Ectodermal cell (in vitro differentiated cells): ENCODE data around the gene CSAD.
"Not testable (repeated sequence)": the region's sequence is repeated elsewhere in the genome, so short reads cannot be mapped to it uniquely, and the experiment has no call there.

Source experiments
- H3K27ac ChIP-seq: 2 replicates; pipeline ENCODE4 v1.7.0; 2013; ENCODE audit warnings: mild to moderate bottlenecking, low read depth, low read length; ENCODE audit not compliant: insufficient read depth, poor library complexity, severe bottlenecking
- H3K27me3 ChIP-seq: 2 replicates; pipeline ENCODE4 v1.7.0; 2013; ENCODE audit warnings: mild to moderate bottlenecking, low read length; ENCODE audit not compliant: insufficient read depth, control insufficient read depth, poor library complexity, severe bottlenecking
- H3K36me3 ChIP-seq: one replicate; pipeline ENCODE4 v1.7.0; 2013; ENCODE audit warnings: low read length; ENCODE audit not compliant: control insufficient read depth, insufficient read depth
- H3K4me1 ChIP-seq: one replicate; pipeline ENCODE4 v1.7.0; 2013; ENCODE audit warnings: low read length; ENCODE audit not compliant: control insufficient read depth, insufficient read depth
- H3K4me3 ChIP-seq: 2 replicates; pipeline ENCODE4 v1.7.0; 2013; ENCODE audit warnings: low read depth, low read length, control low read depth; ENCODE audit not compliant: insufficient read depth
- H3K9me3 ChIP-seq: 2 replicates; pipeline ENCODE4 v1.7.0; 2013; ENCODE audit warnings: mild to moderate bottlenecking, low read length, moderate library complexity; ENCODE audit not compliant: control insufficient read depth
- WGBS, 2 experiments: methylation state at CpG; one replicate each; pipeline ENCODE4 v1.1.7; 2013; ENCODE audit warnings: missing lambda C conversion rate in 2 of 2; 5-methylcytosine and 5-hydroxymethylcytosine counted together

Gene CSAD

GRCh38 chr12:53120685-53121525 is 59.8 kb downstream of the CSAD start:
- Histone ChIP-seq H3K9me3 (no peaks in the 10 kb centered on the region), H3K4me1 (no peaks in the 10 kb centered on the region), H3K36me3 (no peaks in the 10 kb centered on the region), H3K27me3 (peaks cover 3% of the 10 kb centered on the region), H3K4me3 (no peak overlapping the region), H3K27ac (no peak overlapping the region)
- WGBS, 2 experiments, result 87 to 88% methylated on average over 12 of the region's 12 CpGs

GRCh38 chr12:53118751-53119300 is 61.9 kb downstream of the CSAD start:
- Histone ChIP-seq H3K36me3 (no peaks in the 10 kb centered on the region), H3K9me3 (no peaks in the 10 kb centered on the region), H3K27me3 (peaks cover 3% of the 10 kb centered on the region), H3K27ac (no peak overlapping the region), H3K4me1 (no peaks in the 10 kb centered on the region), H3K4me3 (no peak overlapping the region)
- 89 to 91% methylated on average over 8 of the region's 8 CpGs for WGBS, 2 experiments

GRCh38 chr12:53115891-53116648 is 64.7 kb downstream of the CSAD start:
- peaks cover 3% of the 10 kb centered on the region for H3K27me3 ChIP-seq
- WGBS, 2 experiments, result 92 to 94% methylated on average over 8 of the region's 8 CpGs
- no peak overlapping the region for H3K27ac ChIP-seq
- H3K36me3 ChIP-seq, result no peaks in the 10 kb centered on the region
- H3K4me1 ChIP-seq, result no peaks in the 10 kb centered on the region
- no peaks in the 10 kb centered on the region for H3K9me3 ChIP-seq
- H3K4me3 ChIP-seq, result no peak overlapping the region

GRCh38 chr12:53115112-53115890 is 65.4 kb downstream of the CSAD start:
- Histone ChIP-seq H3K9me3 (no peaks in the 10 kb centered on the region), H3K4me3 (no peak overlapping the region), H3K27ac (no peak overlapping the region), H3K4me1 (no peaks in the 10 kb centered on the region), H3K36me3 (no peaks in the 10 kb centered on the region), H3K27me3 (peaks cover 3% of the 10 kb centered on the region)
- WGBS, 2 experiments, result 90 to 92% methylated on average over 33 of the region's 33 CpGs

DNA sequence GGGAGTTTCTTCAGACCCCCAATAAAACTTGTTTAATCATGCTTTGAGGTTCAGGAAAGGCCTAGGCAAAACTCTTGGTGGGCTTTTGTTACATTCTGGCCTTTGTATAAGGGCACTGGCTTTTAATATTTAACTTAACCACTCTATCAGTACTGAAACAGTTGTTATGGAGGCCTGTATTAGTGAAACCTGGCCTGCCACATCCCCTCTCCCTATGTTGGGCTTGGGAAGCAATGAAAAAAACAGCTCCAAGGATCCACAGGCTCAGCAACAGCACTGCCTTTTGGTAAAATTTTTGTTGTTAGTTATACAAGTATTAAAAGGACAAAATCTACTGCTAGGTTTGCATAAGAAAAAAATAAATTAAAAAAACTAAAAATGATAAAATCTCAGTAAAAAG is 66.8 kb downstream of the CSAD start:
- Histone ChIP-seq H3K9me3 (no peaks in the 10 kb centered on the region), H3K27ac (no peak overlapping the region), H3K36me3 (no peaks in the 10 kb centered on the region), H3K27me3 (no peaks in the 10 kb centered on the region), H3K4me3 (no peak overlapping the region), H3K4me1 (no peaks in the 10 kb centered on the region)

- Histone ChIP-seq H3K36me3 (no peaks in the 10 kb centered on the region), H3K27me3 (no peaks in the 10 kb centered on the region), H3K27ac (no peak overlapping the region), H3K4me1 (no peaks in the 10 kb centered on the region), H3K4me3 (no peak overlapping the region), H3K9me3 (no peaks in the 10 kb centered on the region)
- 86 to 88% methylated on average over 12 of the region's 12 CpGs for WGBS, 2 experiments
Measured at GRCh38 chr12:53113136-53113705, 67.5 kb downstream of the CSAD start.

GRCh38 chr12:53112431-53112830 is 68.3 kb downstream of the CSAD start:
- H3K9me3 ChIP-seq, H3K4me3 ChIP-seq, H3K27ac ChIP-seq, H3K4me1 ChIP-seq, H3K36me3 ChIP-seq, H3K27me3 ChIP-seq: not testable (repeated sequence)
- WGBS, 2 experiments, result 95 to 96% methylated on average over 7 of the region's 7 CpGs
